C1 segment of cervical spinal cord (tissue), 14 donors: Measurements from ENCODE around the gene CRABP1.

Source experiments
- DNase-seq, 14 donors: peaks; one replicate each; lab custom pipeline; 2025; lab: John Stamatoyannopoulos, UW

Gene CRABP1

GRCh38 chr15:78317145-78317836 is 22.9 kb upstream of the CRABP1 start:
- no peak for DNase-seq

- no peak for DNase-seq
These were observed 20.6 kb upstream of the CRABP1 start for GRCh38 chr15:78319588-78319987.

- DNase-seq: no peak
These were observed 20.0 kb upstream of the CRABP1 start for GRCh38 chr15:78320183-78320582.

GRCh38 chr15:78321041-78321570 is 19.0 kb upstream of the CRABP1 start:
- no peak for DNase-seq

GRCh38 chr15:78321786-78322185 is 18.4 kb upstream of the CRABP1 start:
- DNase-seq: no peak

- DNase-seq: no peak
These were observed 17.9 kb upstream of the CRABP1 start for GRCh38 chr15:78322243-78322642.

- no peak for DNase-seq
These were observed 17.2 kb upstream of the CRABP1 start for GRCh38 chr15:78322724-78323521.

GRCh38 chr15:78323693-78324092 is 16.5 kb upstream of the CRABP1 start:
- DNase-seq: no peak

GRCh38 chr15:78324144-78324543 is 16.0 kb upstream of the CRABP1 start:
- DNase-seq: no peak

GRCh38 chr15:78325092-78325843 is 14.9 kb upstream of the CRABP1 start:
- DNase-seq: no peak

- DNase-seq: no peak
These were observed 12.7 kb upstream of the CRABP1 start for GRCh38 chr15:78327466-78327865.

GRCh38 chr15:78329625-78330024 is 10.5 kb upstream of the CRABP1 start:
- no peak for DNase-seq

GRCh38 chr15:78334845-78335244 is 5.3 kb upstream of the CRABP1 start:
- no peak for DNase-seq

- DNase-seq: no peak
These were observed 4.2 kb upstream of the CRABP1 start for GRCh38 chr15:78335985-78336384.

GRCh38 chr15:78338781-78339180 is 1.4 kb upstream of the CRABP1 start:
- DNase-seq: no peak

- DNase-seq: no peak
These were observed 594 bp upstream of the CRABP1 start for GRCh38 chr15:78339559-78339958.

GRCh38 chr15:78341057-78341987 is 1.2 kb downstream of the CRABP1 start:
- DNase-seq: no peak

GRCh38 chr15:78342021-78342420 is 1.9 kb downstream of the CRABP1 start:
- no peak for DNase-seq

GRCh38 chr15:78343276-78344060 is 3.3 kb downstream of the CRABP1 start:
- no peak for DNase-seq
